Large intestine (tissue), 3 donors: ENCODE measurements around the gene LTBP1. TPM values are rescaled to one million over a fixed set of nuclear protein-coding genes. Genes with fewer than 3 reads are reported as not detected.

Experiments
- DNase-seq, 2 donors: peaks; one replicate each; pipeline versions ENCODE4 v3.0.0 to v3.0.0-alpha.2; 2013
- H3K27ac ChIP-seq: one replicate; pipeline ENCODE4 v1.5.1; 2013; ENCODE audit warnings: low read length
- H3K27me3 ChIP-seq: 2 replicates; pipeline ENCODE4 v1.6.1; 2013; ENCODE audit warnings: low read length; ENCODE audit not compliant: control insufficient read depth, insufficient read depth
- H3K36me3 ChIP-seq: 2 replicates; pipeline ENCODE4 v1.6.1; 2013; ENCODE audit warnings: low read length; ENCODE audit not compliant: control insufficient read depth, insufficient read depth
- H3K4me1 ChIP-seq: one replicate; pipeline ENCODE4 v1.6.1; 2013; ENCODE audit warnings: low read length; ENCODE audit not compliant: control insufficient read depth, insufficient read depth
- H3K4me3 ChIP-seq: one replicate; pipeline ENCODE4 v1.5.1; 2013; ENCODE audit warnings: low read length
- H3K9me3 ChIP-seq: one replicate; pipeline ENCODE4 v1.6.1; 2013; ENCODE audit warnings: mild to moderate bottlenecking, low read depth, low read length, moderate library complexity; ENCODE audit not compliant: control insufficient read depth
- WGBS: methylation state at CpG from one replicate; pipeline ENCODE4 v1.1.5; 2013; ENCODE audit warnings: low lambda C conversion rate; ENCODE audit not compliant: insufficient coverage; 5-methylcytosine and 5-hydroxymethylcytosine counted together
- polyA plus RNA-seq: library from polyadenylated mRNA; unstranded; fragments of 120-200 nt; gene quantifications from one replicate; pipeline ENCODE4 v1.2.1, GENCODE V29; 2013

LTBP1 gene
- polyA plus RNA-seq, 1 donor = 22.9 TPM

DNA sequence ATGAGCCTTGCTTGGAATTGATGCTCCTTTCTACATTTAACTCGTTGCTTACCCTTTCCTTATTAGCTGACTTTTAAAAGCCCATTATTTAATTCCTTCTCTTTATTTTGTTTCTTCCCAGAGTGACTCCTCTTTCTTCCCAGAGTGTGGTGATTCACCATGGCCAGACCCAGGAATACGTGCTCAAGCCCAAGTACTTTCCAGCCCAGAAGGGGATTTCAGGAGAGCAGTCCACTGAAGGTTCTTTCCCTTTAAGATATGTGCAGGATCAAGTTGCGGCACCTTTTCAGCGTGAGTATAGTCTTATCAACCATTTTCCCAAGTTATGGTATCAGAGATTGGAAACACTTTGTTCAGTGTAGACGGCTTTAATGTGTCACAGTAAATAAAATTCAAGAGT, 163.7 kb downstream of the LTBP1 start:
- Histone ChIP-seq H3K27ac (no peak overlapping the region), H3K27me3 (no peaks in the 10 kb centered on the region), H3K4me1 (no peaks in the 10 kb centered on the region), H3K36me3 (no peaks in the 10 kb centered on the region), H3K4me3 (no peak overlapping the region), H3K9me3 (no peaks in the 10 kb centered on the region)
- WGBS = no CpG with 5 or more reads among the region's 5 CpGs
- no peak for DNase-seq

DNA sequence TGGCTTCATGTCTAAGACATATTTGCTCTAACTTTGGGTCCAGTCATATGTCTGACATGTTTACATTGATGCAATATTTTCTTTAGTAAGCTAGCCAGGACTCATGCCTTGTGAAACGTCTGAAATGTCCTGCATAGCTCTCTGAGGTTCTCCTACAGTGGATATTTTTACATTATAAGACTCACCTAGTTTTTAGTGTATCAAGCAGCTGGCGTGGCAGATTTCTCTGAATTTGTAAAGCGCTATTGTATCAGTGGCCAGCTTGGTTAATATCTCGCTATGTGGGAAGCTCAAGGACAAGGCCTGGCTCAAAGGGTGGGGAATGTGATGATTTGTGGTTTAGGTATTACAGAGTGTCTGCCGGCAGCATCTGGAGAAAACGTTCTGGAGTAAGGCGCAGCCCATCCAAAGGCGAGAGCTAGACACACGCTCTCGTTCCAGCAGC, 164.3 kb downstream of the LTBP1 start:
- WGBS = 90% methylated on average over 2 of the region's 10 CpGs
- Histone ChIP-seq H3K36me3 (no peaks in the 10 kb centered on the region), H3K4me1 (no peaks in the 10 kb centered on the region), H3K27ac (no peak overlapping the region), H3K27me3 (no peaks in the 10 kb centered on the region), H3K4me3 (no peak overlapping the region), H3K9me3 (no peaks in the 10 kb centered on the region)
- DNase-seq = no peak

DNA sequence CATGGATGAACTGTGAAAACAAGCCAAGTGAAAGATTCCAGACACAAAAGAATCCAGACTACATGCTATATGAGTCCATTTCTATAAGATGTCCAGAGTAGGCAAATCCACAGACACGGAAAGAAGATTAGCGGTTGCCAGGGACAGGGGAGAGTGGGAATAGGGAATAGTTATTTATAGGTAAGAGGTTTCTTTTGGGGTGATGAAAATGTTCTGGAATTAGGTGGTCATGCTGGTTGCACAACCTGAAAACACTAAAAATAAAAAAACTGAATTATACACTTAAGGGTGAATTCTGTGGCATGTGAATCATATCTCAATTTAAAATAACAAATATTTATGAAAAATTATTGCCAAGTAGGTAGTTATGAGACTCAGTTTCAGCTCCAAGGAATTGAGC, 168.4 kb downstream of the LTBP1 start:
- no peak for DNase-seq
- Histone ChIP-seq H3K27me3 (no peaks in the 10 kb centered on the region), H3K9me3 (no peaks in the 10 kb centered on the region), H3K4me3 (no peak overlapping the region), H3K27ac (no peak overlapping the region), H3K36me3 (no peaks in the 10 kb centered on the region), H3K4me1 (no peaks in the 10 kb centered on the region)
- 100% methylated on average over 2 of the region's 2 CpGs for WGBS

DNA sequence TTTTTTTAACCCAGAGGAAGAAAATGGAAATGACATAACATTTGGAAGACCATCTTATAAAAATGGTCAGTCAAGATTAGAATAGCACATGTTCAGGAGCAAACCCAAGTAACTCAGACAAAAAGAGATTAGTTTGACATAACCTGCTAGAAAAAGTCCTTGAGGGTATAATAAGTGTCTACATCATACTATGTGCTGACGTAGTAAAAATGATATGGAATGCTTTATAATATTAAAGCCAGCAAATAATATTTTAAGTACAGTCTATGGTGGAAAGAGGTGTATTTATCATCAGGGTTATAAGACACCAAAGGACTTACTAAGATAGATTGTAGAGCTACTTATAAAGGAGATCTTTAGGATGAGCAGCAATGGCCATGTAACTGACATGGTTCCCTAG, 169.0 kb downstream of the LTBP1 start:
- Histone ChIP-seq H3K27ac (no peak overlapping the region), H3K36me3 (no peaks in the 10 kb centered on the region), H3K9me3 (no peaks in the 10 kb centered on the region), H3K27me3 (no peaks in the 10 kb centered on the region), H3K4me1 (no peaks in the 10 kb centered on the region), H3K4me3 (no peak overlapping the region)
- no peak for DNase-seq
- WGBS = 83% methylated on average over 1 of the region's 1 CpG

DNA sequence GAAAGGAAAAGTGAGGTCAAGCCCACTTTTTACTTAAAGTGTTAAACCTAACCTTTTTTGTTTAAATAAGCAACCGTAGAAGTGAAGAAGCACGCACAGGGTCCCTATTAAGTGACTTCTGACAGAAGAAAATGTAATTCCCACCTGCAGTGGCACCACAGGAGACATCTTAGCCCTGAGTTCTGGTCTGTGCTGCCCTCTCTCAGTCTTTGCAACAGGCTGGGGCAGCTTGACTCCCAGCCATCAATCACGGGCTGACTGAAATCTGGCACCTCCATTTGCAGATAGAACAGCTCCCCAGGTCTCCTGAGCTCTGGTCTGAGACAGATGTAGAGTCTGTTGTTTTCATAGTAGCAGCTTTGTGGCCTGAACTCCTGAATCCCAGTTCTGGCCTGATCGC, 170.0 kb downstream of the LTBP1 start:
- Histone ChIP-seq H3K4me1 (no peaks in the 10 kb centered on the region), H3K27me3 (no peaks in the 10 kb centered on the region), H3K4me3 (no peak overlapping the region), H3K9me3 (no peaks in the 10 kb centered on the region), H3K36me3 (no peaks in the 10 kb centered on the region), H3K27ac (no peak overlapping the region)
- WGBS = 100% methylated on average over 2 of the region's 4 CpGs
- no peak for DNase-seq

DNA sequence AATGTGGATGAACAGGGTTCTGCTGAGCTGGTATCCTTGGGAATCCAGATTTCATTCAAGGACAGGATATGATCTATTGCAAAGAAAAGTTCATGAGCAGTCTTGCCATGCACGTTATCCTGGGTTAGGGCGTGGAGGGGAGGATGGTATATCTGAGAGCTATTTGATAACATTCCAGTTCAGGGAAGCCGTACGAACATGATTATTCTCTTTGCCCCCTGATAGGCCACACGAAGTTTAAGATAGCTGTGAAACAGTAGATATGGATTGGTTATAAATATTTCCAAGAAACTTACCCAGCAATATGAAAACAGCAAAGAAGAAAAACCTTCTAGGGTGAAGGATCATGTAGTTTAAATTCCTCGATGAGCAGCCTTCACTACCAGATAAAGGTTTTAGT, 171.9 kb downstream of the LTBP1 start:
- WGBS = 83% methylated on average over 1 of the region's 6 CpGs
- Histone ChIP-seq H3K4me3 (no peak overlapping the region), H3K27me3 (no peaks in the 10 kb centered on the region), H3K4me1 (no peaks in the 10 kb centered on the region), H3K27ac (no peak overlapping the region), H3K9me3 (no peaks in the 10 kb centered on the region), H3K36me3 (no peaks in the 10 kb centered on the region)
- DNase-seq = no peak

DNA sequence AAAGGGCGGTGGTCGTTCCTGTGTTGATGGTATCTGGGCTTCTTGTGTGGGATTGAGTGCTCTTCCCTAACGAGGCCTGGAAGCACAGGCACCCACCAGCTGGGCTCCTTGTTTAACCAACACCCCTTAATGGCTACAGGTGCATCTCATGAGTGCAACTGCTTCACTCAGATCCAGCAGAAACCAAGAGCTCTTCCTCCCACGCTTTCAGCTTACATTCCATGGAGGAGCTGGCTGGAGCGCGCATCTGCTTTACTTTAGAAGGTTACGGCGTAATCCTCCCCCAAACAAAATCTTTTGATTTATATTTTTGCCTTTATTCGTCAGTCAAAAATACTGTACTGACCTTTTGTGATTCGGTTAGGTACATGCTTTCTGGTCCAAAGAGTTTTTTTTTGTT, 174.7 kb downstream of the LTBP1 start:
- Histone ChIP-seq H3K27ac (no peak overlapping the region), H3K27me3 (no peaks in the 10 kb centered on the region), H3K36me3 (no peaks in the 10 kb centered on the region), H3K4me3 (no peak overlapping the region), H3K9me3 (no peaks in the 10 kb centered on the region), H3K4me1 (no peaks in the 10 kb centered on the region)
- 97% methylated on average over 7 of the region's 10 CpGs for WGBS
- no peak for DNase-seq

DNA sequence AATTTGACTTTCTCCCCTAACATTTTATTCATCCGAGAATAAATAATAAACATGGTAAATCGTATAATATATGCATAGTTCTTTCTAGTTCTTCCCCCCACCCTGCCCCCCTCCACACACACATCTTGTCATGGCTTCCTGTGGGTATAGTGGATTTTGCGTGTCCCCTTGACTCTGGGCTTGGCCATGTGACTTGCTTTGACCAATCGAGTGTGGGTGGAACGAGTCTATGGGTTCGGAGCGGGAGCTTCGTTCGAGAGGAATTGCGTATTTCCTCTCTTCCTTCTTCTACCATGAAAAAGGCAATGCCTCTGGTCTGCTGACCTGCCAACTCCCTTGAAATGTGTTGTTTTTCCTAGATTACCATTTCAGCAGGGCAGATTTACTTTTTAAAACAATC, 175.2 kb downstream of the LTBP1 start:
- Histone ChIP-seq H3K4me3 (no peak overlapping the region), H3K27me3 (no peaks in the 10 kb centered on the region), H3K4me1 (no peaks in the 10 kb centered on the region), H3K9me3 (no peaks in the 10 kb centered on the region), H3K27ac (no peak overlapping the region), H3K36me3 (no peaks in the 10 kb centered on the region)
- DNase-seq = no peak
- WGBS = 100% methylated on average over 1 of the region's 10 CpGs

DNA sequence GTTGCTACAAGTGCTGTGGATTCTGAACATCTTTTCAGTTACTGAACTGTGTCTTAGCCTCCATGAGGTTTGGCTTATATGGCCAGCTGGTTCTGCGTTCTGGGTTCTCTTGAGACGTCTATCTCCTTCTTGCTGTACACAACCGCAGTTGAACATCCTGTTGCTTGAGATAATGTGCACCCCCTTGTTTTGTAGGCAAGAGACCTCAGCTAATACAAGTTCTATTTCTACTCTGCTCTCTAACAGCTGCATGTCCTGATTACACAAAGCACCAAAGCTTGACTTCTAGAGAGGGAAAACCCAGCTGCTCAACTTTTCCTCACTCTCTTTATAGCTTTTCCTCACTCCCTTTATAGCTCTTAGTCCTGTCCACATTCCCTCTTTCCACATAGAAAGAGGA, 176.0 kb downstream of the LTBP1 start:
- Histone ChIP-seq H3K27me3 (no peaks in the 10 kb centered on the region), H3K36me3 (no peaks in the 10 kb centered on the region), H3K9me3 (no peaks in the 10 kb centered on the region), H3K4me3 (no peak overlapping the region), H3K27ac (no peak overlapping the region), H3K4me1 (no peaks in the 10 kb centered on the region)
- no peak for DNase-seq
- no CpG with 5 or more reads among the region's 3 CpGs for WGBS

DNA sequence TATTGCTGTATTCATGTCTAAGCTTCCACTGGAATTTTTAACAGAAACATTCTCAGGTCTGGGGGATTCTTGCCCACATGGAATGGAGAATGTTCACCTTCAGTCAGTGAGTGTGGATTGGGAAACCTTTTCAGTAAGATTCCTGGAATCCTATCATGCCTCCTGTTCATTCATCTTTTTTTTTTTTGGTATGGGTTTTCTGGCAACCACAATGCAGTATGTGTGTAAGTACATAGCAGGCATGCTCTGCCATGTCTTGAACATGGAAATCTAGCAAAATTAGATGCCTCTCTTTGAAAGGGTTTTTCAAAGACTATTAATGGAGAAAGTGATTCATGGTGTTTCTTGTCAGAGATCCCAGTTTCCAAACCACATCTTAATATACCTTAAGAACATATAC, 176.5 kb downstream of the LTBP1 start:
- Histone ChIP-seq H3K27ac (no peak overlapping the region), H3K9me3 (no peaks in the 10 kb centered on the region), H3K27me3 (no peaks in the 10 kb centered on the region), H3K4me1 (no peaks in the 10 kb centered on the region), H3K36me3 (no peaks in the 10 kb centered on the region), H3K4me3 (no peak overlapping the region)
- no peak for DNase-seq

DNA sequence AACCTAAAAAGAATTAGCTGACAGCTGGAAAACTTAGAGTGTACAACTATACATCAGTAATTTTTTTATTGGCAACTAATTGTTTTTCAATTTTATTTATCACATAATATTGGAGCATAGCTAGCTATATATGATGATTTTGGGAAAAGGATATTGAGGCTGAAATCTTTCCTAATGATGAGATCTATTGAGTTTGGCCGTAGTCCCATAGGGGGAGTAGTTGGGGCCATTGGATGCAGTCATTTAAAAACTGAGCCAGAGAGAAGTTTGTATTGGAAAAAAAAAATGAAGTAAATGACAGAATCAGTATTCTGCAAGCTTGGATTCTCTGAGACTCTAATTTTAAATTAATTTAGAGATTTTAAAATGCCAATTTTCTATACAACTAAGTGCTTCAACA, 179.8 kb downstream of the LTBP1 start:
- 100% methylated on average over 1 of the region's 1 CpG for WGBS
- H3K4me1 ChIP-seq = no peaks in the 10 kb centered on the region

More for the DNA sequence above, 179.8 kb downstream of the LTBP1 start:
- Histone ChIP-seq H3K36me3 (no peaks in the 10 kb centered on the region), H3K27ac (no peak overlapping the region), H3K27me3 (no peaks in the 10 kb centered on the region), H3K4me3 (no peak overlapping the region), H3K9me3 (no peaks in the 10 kb centered on the region)
- no peak for DNase-seq
